Measurements from ENCODE around the gene ZNF496. TPM values are rescaled to one million over a fixed set of nuclear protein-coding genes. Genes with fewer than 3 reads are reported as not detected.
A peak's percentile ranks its signal among the peaks of the same experiment; 100 is the strongest.

ZNF496 gene
- total and polyA plus RNA-seq, 9 of the 15 experiments (the other 6 are each of a cell fraction or from before 2014, with no cell fraction given) = 4.3 to 54.0 (median 31.3) TPM

GRCh38 chr1:247360991-247361731 lies 29.5 kb upstream of the ZNF496 start (continued):
- peak; percentile 63 for TF ChIP-seq ZNF512 (tag; IDR thresholded peaks at IDR 0.05)
- peak; percentile 95 for TF ChIP-seq ZNF592 (IDR thresholded peaks at IDR 0.05)
- TF ChIP-seq U2AF1 (optimal IDR thresholded peaks at IDR 0.05; ENCODE audit: low read depth, low read length) = no peak
- no peak for TF ChIP-seq ID3 (CRISPR knock-in tag; IDR thresholded peaks at IDR 0.05)
- no peak for TF ChIP-seq ID3 (tag; IDR thresholded peaks at IDR 0.05)
- TF ChIP-seq TFAP4 (CRISPR knock-in tag; IDR thresholded peaks at IDR 0.05; ENCODE audit: borderline replicate concordance) = 0 out of 2 replicates have a peak, but pooled peaks have one; percentile 37
- TF ChIP-seq FOXK2 (conservative IDR thresholded peaks at IDR 0.05 in 1 of 2, IDR thresholded peaks at IDR 0.05 in 1 of 2; ENCODE audit: low read depth in 2 of 2) = peak; percentile 65 to 67; a peak in 2 of 4 replicates
- TF ChIP-seq ZNF57 (CRISPR knock-in tag; IDR thresholded peaks at IDR 0.05) = no peak
- no peak for TF ChIP-seq CHD1 (IDR thresholded peaks at IDR 0.05; ENCODE audit: low read length)
- TF ChIP-seq CXXC5 (CRISPR knock-in tag; IDR thresholded peaks at IDR 0.05) = peak; percentile 60
- peak; percentile 52 to 79 for TF ChIP-seq E2F6 (IDR thresholded peaks at IDR 0.05; ENCODE audit: borderline replicate concordance in 1 of 2, extremely low read depth in 1 of 2, insufficient read depth in 1 of 2, insufficient read length in 1 of 2, low read depth in 1 of 2, low read length in 1 of 2, poor library complexity in 1 of 2, severe bottlenecking in 1 of 2)
- TF ChIP-seq RFX7 (CRISPR knock-in tag; IDR thresholded peaks at IDR 0.05) = no peak
- no peak for TF ChIP-seq AFF4 (CRISPR knock-in tag; IDR thresholded peaks at IDR 0.05)
